Limb (tissue), 2 donors: ENCODE results near the gene SH3GL2.
A peak's percentile ranks its signal among the peaks of the same experiment; 100 is the strongest.

Source experiments
- DNase-seq, 2 donors: peaks; one replicate each; pipeline ENCODE4 v3.0.0-alpha.2; 2016; ENCODE audit errors: extremely low spot score in 2 of 2

The SH3GL2 gene

DNA sequence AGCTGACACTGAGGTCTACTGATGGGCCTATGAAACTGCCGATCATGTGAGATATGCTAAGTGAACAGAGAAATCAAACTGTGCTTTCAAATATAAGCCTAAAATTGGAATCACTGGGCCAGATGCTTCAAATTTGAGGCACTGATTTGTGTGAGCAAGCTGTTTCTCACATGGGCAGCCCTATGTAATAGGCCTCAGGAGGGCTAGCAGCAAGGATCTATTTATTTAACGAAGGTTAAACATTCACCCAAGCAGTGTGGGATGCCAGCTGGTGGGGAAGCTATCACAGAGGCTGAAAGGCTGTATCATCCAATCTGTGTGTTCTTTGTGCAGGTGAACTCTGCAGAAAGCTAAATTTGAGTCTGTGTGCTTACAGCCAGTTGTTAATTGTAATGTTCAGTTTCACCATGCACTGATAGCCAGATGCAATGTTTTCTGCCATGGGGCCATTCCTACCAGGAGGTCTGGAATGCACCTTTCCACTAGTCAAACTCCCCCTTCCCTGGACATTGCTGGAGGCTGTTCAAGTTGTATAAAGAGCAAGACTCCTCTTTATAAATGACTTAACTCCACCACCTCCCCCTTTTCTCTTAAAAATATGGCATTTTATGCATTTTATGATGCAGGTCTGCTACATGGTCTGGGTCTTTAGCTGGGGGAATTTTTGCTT, 228.9 kb downstream of the SH3GL2 start:
- no peak for DNase-seq

DNA sequence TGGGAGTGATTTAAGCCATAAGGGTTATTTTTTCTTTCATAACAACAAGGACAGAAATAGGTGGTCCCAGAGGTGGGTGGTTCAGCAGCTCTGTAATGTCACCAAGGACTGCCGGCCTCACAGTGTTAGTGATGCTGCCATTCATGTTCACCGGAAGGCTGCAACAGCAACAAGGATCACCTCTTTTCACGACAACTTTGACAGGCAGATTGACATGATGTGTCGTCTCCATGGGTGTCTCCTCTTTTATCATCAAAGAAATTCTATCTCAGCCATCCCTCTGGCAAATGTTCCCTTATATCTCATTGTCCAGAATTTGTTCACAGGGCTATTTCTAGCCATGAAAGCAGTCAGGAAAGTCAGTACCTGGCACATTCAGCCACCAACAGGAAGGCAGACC, 231.5 kb downstream of the SH3GL2 start:
- no peak for DNase-seq

DNA sequence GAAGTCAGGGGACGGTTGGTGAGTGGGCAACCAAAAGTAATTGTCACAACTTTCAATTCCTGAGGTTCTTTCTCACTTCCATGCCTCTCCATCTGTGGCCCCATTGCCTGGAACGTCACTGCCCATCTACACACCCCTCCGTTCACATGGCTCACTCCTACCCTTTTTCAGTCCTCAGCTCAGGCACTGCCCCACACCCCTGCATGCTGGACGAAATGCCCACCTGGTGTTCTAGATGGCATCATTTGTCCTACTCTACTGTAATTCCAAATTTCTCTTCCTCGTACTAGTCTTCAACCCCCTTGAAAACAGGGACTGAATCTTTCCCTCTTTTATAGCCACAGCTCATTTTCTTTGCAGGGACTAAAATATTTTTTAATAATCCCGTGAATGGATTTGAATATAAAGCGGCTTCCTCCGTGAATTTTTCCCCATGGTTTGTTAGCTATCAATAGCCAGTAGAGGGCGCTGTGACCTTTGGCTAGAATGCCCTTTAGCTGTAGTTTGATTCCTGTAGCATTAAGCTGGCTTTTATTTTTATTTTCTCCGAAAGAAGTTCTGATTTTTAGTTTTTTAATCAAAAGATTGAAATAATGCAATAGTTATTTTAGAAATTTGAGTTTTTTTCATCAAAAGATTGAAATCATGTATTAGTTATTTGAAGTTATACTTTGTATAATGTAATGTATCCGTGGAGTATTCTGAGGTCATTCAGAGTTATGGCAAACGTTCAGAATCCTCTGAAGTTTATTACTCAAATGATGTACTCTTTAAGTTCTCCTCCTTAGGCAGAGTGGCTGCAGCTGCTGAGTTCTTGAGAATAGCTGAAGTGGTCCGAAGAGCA, 232.1 kb downstream of the SH3GL2 start:
- peak; percentile 68 to 81 for DNase-seq

DNA sequence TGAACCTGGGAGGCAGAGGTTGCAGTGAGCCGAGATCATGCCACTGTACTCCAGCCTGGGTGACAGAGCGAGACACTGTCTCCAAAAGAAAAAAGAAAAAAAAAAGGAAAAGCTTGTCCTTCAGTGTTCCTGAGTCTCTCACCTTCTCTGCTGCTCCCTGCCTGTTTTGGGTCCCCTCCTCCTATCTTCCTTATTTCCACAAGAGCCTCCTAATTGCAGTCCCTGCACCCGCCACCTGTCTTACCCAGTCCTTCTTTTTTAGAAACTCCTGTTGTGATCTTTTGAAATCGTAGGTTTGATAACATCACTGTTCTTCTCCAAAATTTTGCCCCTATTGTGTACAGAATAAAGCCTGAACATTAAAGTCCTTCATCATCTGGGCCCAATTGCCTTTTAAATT, 234.9 kb downstream of the SH3GL2 start:
- DNase-seq: no peak

DNA sequence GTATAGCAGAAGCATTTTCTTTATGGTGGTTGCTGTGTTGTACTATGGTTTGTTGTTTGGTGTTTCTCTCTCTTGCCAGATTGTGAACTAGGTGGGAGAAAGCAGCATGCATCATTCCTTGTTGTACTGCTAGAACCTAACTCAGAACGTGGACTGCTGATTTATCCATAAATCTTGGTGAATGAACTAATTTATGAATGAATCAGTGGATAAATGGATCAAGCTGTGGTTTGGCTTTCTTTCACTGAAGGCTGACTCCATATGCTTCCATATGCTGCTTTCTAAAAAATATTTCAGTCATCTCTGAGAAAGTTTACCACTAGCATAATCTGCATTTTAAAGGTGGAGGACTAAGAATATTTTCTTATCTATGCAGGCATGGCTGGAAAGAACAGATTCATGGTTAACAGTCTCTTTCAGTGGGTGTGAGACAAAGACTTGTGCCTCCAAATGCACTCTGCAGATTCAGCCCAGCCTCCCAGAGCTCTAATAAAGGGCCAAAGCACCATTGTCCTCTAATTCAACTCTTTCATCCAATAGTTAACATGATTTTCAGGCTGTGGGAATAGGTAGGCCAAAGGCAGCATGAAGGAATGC, 237.7 kb downstream of the SH3GL2 start:
- DNase-seq: no peak

DNA sequence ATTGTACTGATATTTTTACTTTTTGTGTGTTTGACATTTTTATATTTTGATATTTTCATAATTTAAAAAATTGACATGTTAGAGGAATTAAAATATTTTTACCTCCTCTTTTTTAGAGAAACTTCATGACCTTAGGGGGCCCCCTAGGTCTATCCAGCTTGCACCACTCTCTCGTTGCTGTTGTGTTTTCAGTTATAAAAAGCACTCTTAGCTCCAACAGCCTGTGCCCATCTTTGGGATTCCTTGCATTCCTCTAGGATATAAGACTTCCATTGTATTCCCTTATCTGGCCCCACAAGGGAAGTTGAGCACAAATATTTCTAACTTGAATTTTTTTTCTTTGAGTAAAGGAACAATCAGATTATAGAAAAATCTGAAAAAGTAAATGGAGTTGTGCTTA, 245.3 kb downstream of the SH3GL2 start:
- DNase-seq: no peak

DNA sequence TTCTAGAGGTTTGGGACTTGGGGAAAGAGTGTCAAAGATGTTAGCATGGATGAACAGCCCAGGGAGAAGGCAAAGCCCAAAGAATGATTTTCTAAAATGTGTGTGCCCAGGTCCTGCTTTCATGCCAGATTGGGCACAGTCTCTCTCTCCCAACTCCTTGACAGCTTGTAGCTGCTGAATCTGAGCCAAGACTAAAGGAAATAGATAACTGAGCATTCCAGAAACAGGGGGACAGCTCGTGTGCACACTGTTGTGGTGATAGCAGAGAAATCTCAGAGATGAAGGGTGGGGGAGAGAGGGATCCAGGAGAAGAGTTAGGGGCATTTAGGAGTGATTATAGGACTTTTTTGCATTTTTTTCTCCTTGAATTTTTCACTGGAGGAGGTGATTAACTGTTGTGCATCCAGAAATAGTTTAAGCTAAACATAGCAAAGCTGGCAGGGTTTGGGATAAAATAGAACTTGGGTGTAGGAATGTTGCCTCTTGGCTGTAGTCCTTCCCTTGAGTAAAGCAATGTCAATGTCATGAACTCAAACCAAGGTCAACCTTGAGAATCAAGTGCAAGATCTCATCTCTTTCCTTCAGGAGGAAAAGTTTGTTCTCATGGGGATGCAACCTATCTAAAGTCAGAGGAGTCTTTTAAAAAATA, 245.9 kb downstream of the SH3GL2 start:
- no peak for DNase-seq

DNA sequence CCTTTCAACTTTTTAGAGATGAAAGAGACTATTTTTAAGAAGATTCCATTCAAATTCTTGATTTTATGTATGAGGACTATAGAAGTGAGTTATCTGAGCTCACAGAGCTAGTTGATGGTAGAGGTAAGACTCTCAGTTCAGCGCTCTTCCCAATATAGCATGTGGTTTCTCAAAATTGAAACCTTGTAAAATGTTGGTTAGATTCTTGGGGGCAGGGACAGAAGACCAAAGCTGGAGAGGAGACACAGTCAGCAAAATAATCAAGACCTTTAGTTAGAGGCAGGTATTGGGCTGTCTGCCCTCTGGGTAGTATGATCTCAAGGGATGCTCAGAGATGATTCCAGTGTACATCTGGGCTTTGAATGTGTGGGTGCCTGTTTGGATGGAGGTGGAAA, 246.4 kb downstream of the SH3GL2 start:
- no peak for DNase-seq

DNA sequence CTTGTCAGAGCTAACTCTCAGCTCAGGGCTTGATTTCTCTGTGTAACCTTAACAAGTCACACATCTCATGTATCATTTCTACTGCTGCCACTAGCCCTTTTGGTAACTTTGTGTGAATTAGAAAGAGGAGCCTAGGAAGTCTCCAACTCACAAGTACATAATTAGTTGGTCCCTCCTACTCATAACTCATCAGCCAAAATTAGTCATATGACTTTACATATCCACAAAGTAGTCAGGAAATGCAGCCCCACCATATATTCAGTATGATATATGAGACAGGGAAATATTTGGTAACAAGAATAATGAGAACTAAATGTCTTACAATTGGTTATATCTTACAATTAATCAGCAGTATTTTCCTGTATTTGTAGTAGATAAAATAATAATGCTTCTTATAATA, 250.2 kb downstream of the SH3GL2 start:
- no peak for DNase-seq

DNA sequence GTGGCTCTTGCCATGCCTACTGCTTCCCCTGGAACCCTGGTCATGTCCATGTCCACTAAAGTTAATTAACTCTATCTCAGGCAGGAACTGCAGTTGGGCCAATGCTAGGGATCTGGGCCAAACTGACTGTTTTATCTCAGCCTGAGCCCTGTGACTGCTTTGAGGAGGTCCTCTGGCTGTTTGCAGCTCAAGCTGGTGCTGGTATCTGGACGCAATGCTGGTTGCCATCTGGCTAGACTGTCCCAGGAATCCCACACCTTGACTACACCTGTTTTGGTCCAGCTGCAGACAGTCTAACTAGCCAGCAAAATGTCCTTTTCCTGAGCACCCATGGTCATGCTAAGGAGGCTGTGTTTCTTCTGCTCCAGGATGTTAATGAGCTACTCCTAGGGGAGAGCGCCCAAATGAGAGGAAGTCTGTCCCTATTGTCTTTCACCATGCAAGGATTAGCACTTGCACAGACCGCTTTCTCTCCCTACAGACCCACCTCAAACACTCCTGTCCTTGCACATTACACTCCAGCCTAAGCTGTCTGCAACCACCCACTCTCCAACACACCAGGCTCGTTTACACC, 251.0 kb downstream of the SH3GL2 start:
- no peak for DNase-seq

DNA sequence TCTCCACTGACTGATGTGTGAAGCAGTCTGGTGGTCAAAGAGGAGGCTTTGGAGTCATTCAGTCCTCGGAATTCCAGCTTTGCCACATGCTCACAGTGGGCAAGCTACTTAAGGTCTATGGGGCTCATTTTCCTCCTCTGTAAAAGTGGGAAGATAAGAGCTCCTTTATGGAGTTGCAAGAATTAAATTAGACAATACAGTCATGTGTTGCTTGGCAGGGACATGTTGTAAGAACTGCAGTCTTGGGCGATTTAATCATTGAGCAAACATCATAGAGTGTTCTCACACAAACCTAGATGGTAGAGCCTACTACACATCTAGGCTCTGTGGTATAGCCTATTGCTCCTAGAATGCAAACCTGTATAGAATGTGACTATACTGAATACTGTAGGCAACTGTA, 253.9 kb downstream of the SH3GL2 start:
- no peak for DNase-seq

DNA sequence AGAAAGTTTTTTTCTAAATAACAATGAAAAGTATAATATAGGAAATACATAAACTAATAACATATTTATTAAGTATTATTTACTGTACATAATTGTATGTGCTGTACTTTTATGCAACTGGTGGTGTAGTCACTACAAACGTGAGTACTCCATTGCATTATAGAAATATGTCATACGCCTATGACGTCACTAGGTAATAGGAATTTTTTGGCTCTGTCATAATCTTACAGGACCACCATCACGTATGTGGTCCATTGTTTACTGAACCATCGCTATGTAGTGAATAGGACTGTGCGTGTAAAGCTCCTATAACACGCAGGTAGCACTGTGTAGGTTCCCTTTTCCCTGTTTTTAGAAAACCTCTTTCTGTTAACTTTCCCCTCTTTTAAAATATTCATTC, 255.0 kb downstream of the SH3GL2 start:
- DNase-seq: no peak

DNA sequence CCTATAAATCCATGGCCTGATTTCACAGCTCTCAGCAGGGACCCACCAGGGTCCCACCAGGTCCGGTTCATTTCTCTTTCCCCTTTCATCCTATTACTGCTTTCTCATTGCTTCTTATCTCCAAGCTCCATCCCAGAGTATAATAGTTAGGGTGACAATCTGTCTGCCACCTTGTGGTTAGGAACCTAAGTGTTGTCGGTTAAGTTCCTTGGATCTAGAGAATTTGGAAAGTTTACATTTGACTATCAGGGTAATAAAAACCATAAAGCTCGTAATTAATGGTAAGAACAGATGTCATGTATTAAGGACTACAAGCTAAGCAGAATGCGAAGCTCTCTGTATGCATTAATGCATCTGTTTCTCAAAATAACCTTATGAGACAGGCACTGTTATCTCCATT, 259.1 kb downstream of the SH3GL2 start:
- DNase-seq: no peak

DNA sequence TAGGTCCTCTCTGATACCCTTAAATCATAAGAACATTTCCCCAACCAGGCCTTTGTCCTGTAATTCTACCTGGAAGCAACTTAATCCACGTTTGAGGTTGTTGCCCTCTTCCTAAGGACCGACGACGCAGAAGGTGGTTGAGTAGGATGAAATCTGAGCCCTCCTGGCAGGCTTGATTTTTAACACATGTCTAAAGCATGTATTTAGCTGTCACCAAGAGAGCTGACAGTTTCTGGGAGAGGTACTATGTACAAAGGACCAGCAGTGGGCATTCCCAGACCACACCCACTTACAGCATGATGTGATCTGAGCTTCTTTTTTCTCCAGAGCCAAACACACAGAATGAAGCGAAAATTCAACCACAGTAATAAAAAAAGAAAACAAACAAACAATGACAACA, 260.9 kb downstream of the SH3GL2 start:
- DNase-seq: no peak

DNA sequence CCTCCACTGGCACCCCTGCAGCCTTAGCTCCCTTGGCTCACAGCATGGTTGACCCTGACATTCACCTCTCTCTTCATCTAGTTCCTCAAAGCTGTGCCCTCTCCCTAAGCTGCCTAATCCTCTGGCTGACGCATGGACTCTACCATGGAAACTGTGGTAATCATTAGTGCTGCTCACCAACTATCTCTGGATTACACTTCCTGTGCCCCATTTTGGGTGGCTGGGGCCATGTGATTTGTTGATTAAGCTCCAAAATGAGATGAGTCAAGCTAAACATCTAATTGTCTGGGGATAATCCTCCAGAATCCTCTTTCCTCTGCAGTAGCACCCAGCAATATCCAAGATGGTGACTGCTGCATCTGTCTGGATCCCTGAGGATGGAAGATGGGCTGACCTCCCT, 264.4 kb downstream of the SH3GL2 start:
- no peak for DNase-seq
